Activated CD8-positive, alpha-beta T cell treated with anti-CD3 and anti-CD28 coated beads, Interleukin-2, amount 10 ng/mL, durations not matched to agents 7 days and 5 days (primary cell): ENCODE data around the gene BTF3. TPM values are rescaled to one million over a fixed set of nuclear protein-coding genes. Genes with fewer than 3 reads are reported as not detected.
"Not testable (repeated sequence)": the region's sequence is repeated elsewhere in the genome, so short reads cannot be mapped to it uniquely, and the experiment has no call there.

Experiments
- ATAC-seq: fragments of 150-1000 bp; cut with Tn5 transposase; one replicate; pipeline ENCODE4 v1.10.0; 2021; ENCODE audit warnings: moderate library complexity
- CTCF ChIA-PET: fragments of 350-600 bp; sonication (Branson Sonifier 250); formaldehyde crosslinking; loops from one replicate; lab custom pipeline; 2021; ENCODE audit warnings: antibody characterized with exemption; lab: Charles Lee
- POLR2A ChIA-PET: fragments of 350-600 bp; sonication (Branson Sonifier 250); formaldehyde crosslinking; loops from one replicate; lab custom pipeline; 2021; ENCODE audit warnings: antibody characterized with exemption; lab: Charles Lee
- DNase-seq: peaks from one replicate; pipeline ENCODE4 v3.0.0-alpha.2; 2020
- H3K27ac Mint-ChIP-seq: one replicate; pipeline ENCODE4 v1.8.0; 2021; ENCODE audit warnings: mild to moderate bottlenecking, mixed read lengths
- H3K27me3 Mint-ChIP-seq: one replicate; pipeline ENCODE4 v1.8.0; 2021; ENCODE audit warnings: low read depth, mixed read lengths
- H3K36me3 Mint-ChIP-seq: one replicate; pipeline ENCODE4 v1.8.0; 2021; ENCODE audit warnings: low read depth, mixed read lengths
- H3K4me1 Mint-ChIP-seq: one replicate; pipeline ENCODE4 v1.8.0; 2021; ENCODE audit warnings: low read depth, mixed read lengths
- H3K4me3 Mint-ChIP-seq: one replicate; pipeline ENCODE4 v1.8.0; 2021; ENCODE audit warnings: mild to moderate bottlenecking, mixed read lengths
- H3K9me3 Mint-ChIP-seq: one replicate; pipeline ENCODE4 v1.8.0; 2022; ENCODE audit warnings: mixed read lengths; ENCODE audit not compliant: insufficient read depth
- total RNA-seq, 2 experiments: library from RNA; stranded (reverse); gene quantifications; one replicate each; pipeline ENCODE4 v1.2.3, GENCODE V29; 2021

Gene BTF3
- total RNA-seq, 2 experiments from 2014 or later, result 737 to 768 TPM

DNA sequence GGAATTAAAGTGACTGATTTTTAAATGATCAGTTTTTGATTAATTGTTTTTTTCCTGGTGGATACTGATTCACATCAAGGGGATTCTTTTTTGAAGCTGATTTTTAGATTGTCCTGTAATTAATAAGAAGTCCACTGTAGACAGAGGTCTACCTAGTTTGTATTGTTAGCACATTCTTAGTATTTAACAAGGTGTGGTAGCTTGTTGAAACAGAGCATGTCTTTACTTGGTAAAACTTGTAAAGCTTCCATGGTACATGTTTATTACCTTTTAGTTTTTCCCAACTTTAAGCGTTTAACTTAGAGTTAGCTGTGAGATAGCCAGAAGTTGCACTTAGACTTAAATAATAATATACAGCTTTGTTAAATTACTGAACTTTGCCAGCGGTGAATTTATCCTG, 1.5 kb downstream of the BTF3 start:
- Mint-ChIP-seq H3K9me3 (no peaks in the 10 kb centered on the region), H3K4me1 (peaks cover 31% of the 10 kb centered on the region), H3K36me3 (peaks cover 49% of the 10 kb centered on the region), H3K27ac (peak overlapping the region; percentile 100), H3K4me3 (peak overlapping the region; percentile 98), H3K27me3 (no peaks in the 10 kb centered on the region)
- ChIA-PET CTCF (interaction anchor here (1.7 kb wide), 1 partner anchor 11 kb away, joined by 4 read pairs; no protein-coding TSS in a partner anchor), POLR2A (interaction anchor here (0.6 to 2.9 kb wide), 4 partner anchors 20 to 1180 kb away, joined by 4 to 20 read pairs (median 4); partner anchors contain the start of genes ANKRA2, MRPS27, PTCD2 and UTP15)
- DNase-seq (no peak), ATAC-seq (no peak)

DNA sequence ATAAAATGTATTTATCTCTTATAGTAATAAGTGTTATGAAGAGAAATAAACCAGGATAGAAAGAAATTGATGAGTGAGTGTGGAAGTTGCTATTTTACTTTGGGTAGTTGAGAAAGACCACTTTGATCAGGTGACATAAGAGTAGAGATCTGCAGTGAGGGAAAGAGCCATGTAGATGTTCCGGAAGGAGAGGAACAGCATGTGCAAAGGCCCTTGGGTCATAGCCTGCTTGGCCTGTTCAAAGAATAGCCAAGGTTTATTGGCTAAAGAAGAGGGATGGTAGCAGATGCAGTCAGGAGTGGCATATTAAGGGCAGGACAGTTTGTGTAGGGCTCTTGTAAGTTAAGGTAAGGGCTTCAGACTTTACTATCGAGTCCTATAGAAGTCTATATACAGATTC, 3.2 kb downstream of the BTF3 start:
- Mint-ChIP-seq H3K36me3 (peaks cover 59% of the 10 kb centered on the region), H3K4me3 (no peak overlapping the region), H3K9me3 (no peaks in the 10 kb centered on the region), H3K27me3 (no peaks in the 10 kb centered on the region), H3K27ac (peak overlapping the region; percentile 7), H3K4me1 (peaks cover 31% of the 10 kb centered on the region)
- ChIA-PET CTCF (no interaction called here), POLR2A (no interaction called here)
- ATAC-seq (no peak), DNase-seq (no peak)

- H3K36me3 Mint-ChIP-seq, result peaks cover 45% of the 10 kb centered on the region
- POLR2A ChIA-PET, result interaction anchor here (1.5 kb wide), 1 partner anchor 8 kb away, joined by 8 read pairs; the partner anchor contains the start of gene BTF3
- H3K4me3 Mint-ChIP-seq, result no peak overlapping the region
- no peaks in the 10 kb centered on the region for H3K9me3 Mint-ChIP-seq
- CTCF ChIA-PET, result interaction anchor here (1.7 kb wide), 1 partner anchor 13 kb away, joined by 8 read pairs; no protein-coding TSS in a partner anchor
- no peak for DNase-seq
- ATAC-seq, result no peak
- peaks cover 5% of the 10 kb centered on the region for H3K4me1 Mint-ChIP-seq
- H3K27me3 Mint-ChIP-seq, result no peaks in the 10 kb centered on the region
- no peak overlapping the region for H3K27ac Mint-ChIP-seq
Observed at GRCh38 chr5:73506459-73506955, 8.3 kb downstream of the BTF3 start.

DNA sequence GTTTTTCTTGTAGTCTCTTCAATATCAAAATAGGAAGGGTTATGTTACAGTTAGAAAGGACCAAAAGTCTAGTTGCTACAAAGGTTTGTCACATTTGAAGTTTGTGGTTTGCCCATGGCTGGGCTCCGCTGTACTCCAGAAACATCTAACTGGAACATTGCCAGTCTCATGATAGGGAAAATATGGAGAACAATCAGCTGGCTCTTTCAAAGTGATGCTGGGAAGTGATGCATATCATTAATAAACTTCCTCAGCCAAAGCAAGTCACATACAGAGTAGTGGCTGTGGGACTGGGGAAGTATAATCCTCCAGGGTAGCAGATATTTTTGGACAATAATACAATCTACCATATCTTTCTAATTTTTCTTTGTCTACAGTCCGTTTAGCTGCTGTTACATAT, 8.8 kb downstream of the BTF3 start:
- CTCF ChIA-PET, result interaction anchor here (1.4 to 1.9 kb wide), 3 partner anchors 8 to 30 kb away, joined by 4 to 8 read pairs (median 5); partner anchors contain the start of gene BTF3
- H3K9me3 Mint-ChIP-seq, result no peaks in the 10 kb centered on the region
- peaks cover 45% of the 10 kb centered on the region for H3K36me3 Mint-ChIP-seq
- POLR2A ChIA-PET, result interaction anchor here (1.5 kb wide), 1 partner anchor 9 kb away, joined by 8 read pairs; the partner anchor contains the start of gene BTF3
- ATAC-seq (no peak), DNase-seq (no peak)
- peaks cover 5% of the 10 kb centered on the region for H3K4me1 Mint-ChIP-seq
- H3K27ac Mint-ChIP-seq, result no peak overlapping the region
- H3K27me3 Mint-ChIP-seq, result no peaks in the 10 kb centered on the region
- H3K4me3 Mint-ChIP-seq, result no peak overlapping the region

DNA sequence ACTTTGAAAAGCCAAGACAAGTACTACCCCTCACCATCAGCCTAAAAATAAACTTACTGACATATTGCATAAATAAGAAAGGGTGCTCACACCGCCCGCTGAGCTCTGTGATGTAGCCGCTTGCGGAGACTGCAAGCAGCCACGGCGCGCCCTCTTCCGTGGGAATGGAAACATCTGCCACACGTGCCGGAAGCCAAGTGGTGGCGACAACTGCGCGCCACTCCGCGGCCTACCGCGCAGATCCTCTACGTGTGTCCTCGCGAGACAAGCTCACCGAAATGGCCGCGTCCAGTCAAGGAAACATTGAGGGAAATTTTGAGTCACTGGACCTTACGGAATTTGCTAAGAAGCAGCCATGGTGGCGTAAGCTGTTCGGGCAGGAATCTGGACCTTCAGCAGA, 10.3 kb downstream of the BTF3 start:
- POLR2A ChIA-PET, H3K27me3 Mint-ChIP-seq, DNase-seq, H3K4me1 Mint-ChIP-seq, H3K4me3 Mint-ChIP-seq, H3K9me3 Mint-ChIP-seq, H3K27ac Mint-ChIP-seq: not testable (repeated sequence)
- H3K36me3 Mint-ChIP-seq, result peaks cover 32% of the 10 kb centered on the region
- ATAC-seq, result peak; percentile 66
- CTCF ChIA-PET, result interaction anchor here (1.9 kb wide), 1 partner anchor 29 kb away, joined by 5 read pairs; no protein-coding TSS in a partner anchor

DNA sequence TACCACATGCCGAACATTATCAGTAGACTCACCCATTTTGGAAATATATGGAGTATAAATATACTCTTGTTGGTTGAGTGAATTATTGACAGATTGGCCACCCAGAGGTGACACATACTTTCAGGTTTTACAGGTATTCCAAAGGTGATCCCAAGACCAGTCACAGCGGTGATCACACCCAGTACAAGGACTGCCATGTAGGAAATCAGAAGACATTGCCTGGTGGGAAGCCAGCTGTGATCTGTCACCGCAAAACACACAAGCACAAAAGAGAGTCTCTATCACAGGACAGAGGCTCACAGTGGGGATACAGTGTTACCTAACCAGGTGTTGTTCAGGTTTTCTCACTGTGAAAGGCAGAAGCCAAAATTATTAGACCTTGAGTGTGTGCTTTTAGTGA, 15.8 kb downstream of the BTF3 start:
- H3K27ac Mint-ChIP-seq, result no peak overlapping the region
- H3K27me3 Mint-ChIP-seq, result no peaks in the 10 kb centered on the region
- ChIA-PET CTCF (no interaction called here), POLR2A (interaction anchor here (1.2 kb wide), 1 partner anchor 16 kb away, joined by 4 read pairs; the partner anchor contains the start of gene BTF3)
- H3K4me1 Mint-ChIP-seq, result no peaks in the 10 kb centered on the region
- H3K36me3 Mint-ChIP-seq, result no peaks in the 10 kb centered on the region
- DNase-seq (no peak), ATAC-seq (no peak)
- H3K4me3 Mint-ChIP-seq, result no peak overlapping the region
- H3K9me3 Mint-ChIP-seq, result no peaks in the 10 kb centered on the region

DNA sequence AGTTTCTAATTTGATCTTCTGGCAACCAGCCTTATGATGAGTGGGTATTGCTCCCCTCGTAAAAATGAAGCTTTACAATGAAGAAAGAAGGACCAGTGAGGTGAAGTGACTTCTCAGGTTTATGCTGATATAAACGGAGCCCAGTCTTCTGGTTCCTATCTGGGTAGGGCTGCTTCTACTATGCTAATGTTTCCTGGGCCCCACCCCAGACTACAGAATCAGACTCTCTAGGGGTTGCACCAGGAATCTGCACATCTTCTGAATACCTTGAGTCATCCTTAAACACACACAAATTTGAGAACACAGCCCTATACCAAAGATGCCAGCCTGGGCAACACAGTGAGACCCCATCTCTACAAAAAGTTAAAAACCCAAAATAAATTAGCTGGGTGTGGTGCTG, 16.2 kb downstream of the BTF3 start:
- H3K27ac Mint-ChIP-seq, result no peak overlapping the region
- no peaks in the 10 kb centered on the region for H3K9me3 Mint-ChIP-seq
- peaks cover 3% of the 10 kb centered on the region for H3K4me1 Mint-ChIP-seq
- no peaks in the 10 kb centered on the region for H3K27me3 Mint-ChIP-seq
- H3K4me3 Mint-ChIP-seq, result no peak overlapping the region
- H3K36me3 Mint-ChIP-seq, result no peaks in the 10 kb centered on the region
- CTCF ChIA-PET, result no interaction called here
- ATAC-seq (no peak), DNase-seq (no peak)
- POLR2A ChIA-PET, result interaction anchor here (1.2 kb wide), 1 partner anchor 16 kb away, joined by 4 read pairs; the partner anchor contains the start of gene BTF3

GRCh38 chr5:73515232-73515631, 17.0 kb downstream of the BTF3 start:
- no peak overlapping the region for H3K27ac Mint-ChIP-seq
- no peaks in the 10 kb centered on the region for H3K27me3 Mint-ChIP-seq
- DNase-seq (no peak), ATAC-seq (no peak)
- POLR2A ChIA-PET, result interaction anchor here (2.0 kb wide), 1 partner anchor 17 kb away, joined by 8 read pairs; the partner anchor contains the start of gene BTF3
- H3K4me1 Mint-ChIP-seq, result peaks cover 6% of the 10 kb centered on the region
- H3K9me3 Mint-ChIP-seq, result no peaks in the 10 kb centered on the region
- CTCF ChIA-PET, result interaction anchor here (1.1 to 1.2 kb wide), 2 partner anchors 20 to 22 kb away, joined by 3 to 5 read pairs; no protein-coding TSS in a partner anchor
- no peaks in the 10 kb centered on the region for H3K36me3 Mint-ChIP-seq
- no peak overlapping the region for H3K4me3 Mint-ChIP-seq

GRCh38 chr5:73519531-73520283, 21.5 kb downstream of the BTF3 start:
- Mint-ChIP-seq H3K27me3 (no peaks in the 10 kb centered on the region), H3K4me3 (peak overlapping the region; percentile 40), H3K9me3 (no peaks in the 10 kb centered on the region), H3K27ac (peak overlapping the region; percentile 54), H3K4me1 (peaks cover 6% of the 10 kb centered on the region), H3K36me3 (no peaks in the 10 kb centered on the region)
- ChIA-PET CTCF (interaction anchor here (1.0 to 7.6 kb wide), 7 partner anchors 11 to 78 kb away, joined by 3 to 81 read pairs (median 6); partner anchors contain the start of genes ANKRA2 and UTP15), POLR2A (interaction anchor here (1.0 kb wide), 1 partner anchor 21 kb away, joined by 5 read pairs; the partner anchor contains the start of gene BTF3)
- DNase-seq (peak; percentile 86), ATAC-seq (peak; percentile 100)

DNA sequence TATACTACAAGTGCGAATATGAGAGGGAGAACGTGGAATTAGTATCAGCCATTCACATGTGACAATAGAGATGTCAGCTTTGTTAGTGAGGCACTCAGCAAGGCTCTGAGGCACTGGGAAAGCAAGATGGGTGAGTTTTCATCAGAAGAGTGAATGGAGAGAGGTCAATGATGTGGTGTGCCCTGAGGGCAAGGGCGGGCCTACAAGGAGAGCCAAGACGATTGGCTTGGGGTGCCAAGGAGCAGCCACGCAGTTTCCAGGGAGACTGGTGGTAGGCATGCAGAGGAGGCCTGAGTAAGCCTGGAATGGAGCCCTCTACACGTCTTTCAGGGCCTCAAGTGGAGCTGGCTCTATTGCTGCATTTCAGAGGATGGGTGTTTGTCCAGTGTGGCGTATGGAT, 24.7 kb downstream of the BTF3 start:
- POLR2A ChIA-PET, result interaction anchor here (1.1 kb wide), 1 partner anchor 42 kb away, joined by 3 read pairs; the partner anchor contains the start of genes ANKRA2 and UTP15
- no peaks in the 10 kb centered on the region for H3K9me3 Mint-ChIP-seq
- CTCF ChIA-PET, result interaction anchor here (1.6 to 7.6 kb wide), 2 partner anchors 13 to 270 kb away, joined by 5 to 81 read pairs; no protein-coding TSS in a partner anchor
- ATAC-seq (no peak), DNase-seq (no peak)
- H3K4me3 Mint-ChIP-seq, result no peak overlapping the region
- H3K4me1 Mint-ChIP-seq, result peaks cover 6% of the 10 kb centered on the region
- no peaks in the 10 kb centered on the region for H3K36me3 Mint-ChIP-seq
- H3K27me3 Mint-ChIP-seq, result peaks cover 3% of the 10 kb centered on the region
- no peak overlapping the region for H3K27ac Mint-ChIP-seq

DNA sequence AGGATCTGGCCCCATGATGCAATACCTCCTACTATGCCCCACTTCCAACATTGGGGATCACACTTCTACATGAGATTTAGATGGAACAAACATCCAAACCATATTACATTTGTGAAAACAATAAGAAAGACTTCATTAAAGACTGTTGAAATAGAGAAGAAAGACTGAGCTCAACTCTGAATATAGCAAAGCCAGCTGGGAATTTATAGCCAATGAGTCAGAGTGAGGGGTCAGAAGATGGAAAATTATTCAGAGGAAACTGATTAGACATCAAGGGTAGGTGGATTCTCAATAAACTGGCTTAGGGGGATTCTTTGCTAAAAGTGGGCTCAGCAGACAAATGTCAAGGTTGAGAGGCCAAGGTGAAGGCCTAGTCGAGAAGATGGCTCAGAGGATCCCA, 25.6 kb downstream of the BTF3 start:
- no peak overlapping the region for H3K4me3 Mint-ChIP-seq
- H3K4me1 Mint-ChIP-seq, result peaks cover 6% of the 10 kb centered on the region
- H3K36me3 Mint-ChIP-seq, result no peaks in the 10 kb centered on the region
- H3K9me3 Mint-ChIP-seq, result no peaks in the 10 kb centered on the region
- ATAC-seq (no peak), DNase-seq (no peak)
- no peak overlapping the region for H3K27ac Mint-ChIP-seq
- peaks cover 7% of the 10 kb centered on the region for H3K27me3 Mint-ChIP-seq
- POLR2A ChIA-PET, result interaction anchor here (1.8 kb wide), 1 partner anchor 26 kb away, joined by 4 read pairs; the partner anchor contains the start of gene BTF3
- CTCF ChIA-PET, result interaction anchor here (7.6 kb wide), 1 partner anchor 13 kb away, joined by 81 read pairs; no protein-coding TSS in a partner anchor
